Anterior cingulate cortex (tissue), 58 donors: ENCODE data around the gene ACTL9.

Source experiments
- DNase-seq, 58 donors: peaks; one replicate each; lab custom pipeline; 2025; lab: John Stamatoyannopoulos, UW

The ACTL9 gene

DNA sequence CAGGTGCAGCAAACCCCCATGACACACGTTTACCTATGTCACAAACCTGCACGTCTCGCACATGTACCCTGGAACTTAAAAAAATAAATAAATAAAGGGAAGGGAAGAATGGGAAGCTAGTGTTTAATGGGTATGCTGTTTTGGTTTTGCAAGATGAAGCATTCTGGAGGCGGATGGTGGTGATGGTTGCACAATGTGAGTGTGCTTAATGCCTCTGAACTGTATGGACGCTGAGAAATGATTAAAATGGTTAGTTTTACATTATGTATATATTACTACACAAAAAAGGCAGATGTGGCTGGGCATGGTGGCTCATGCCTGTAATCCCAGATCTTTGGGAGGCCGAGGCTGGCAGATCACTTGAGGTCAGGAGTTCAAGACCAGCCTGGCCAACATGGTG, 50.4 kb downstream of the ACTL9 start:
- DNase-seq: no peak
